ENCODE results near the gene SERGEF.

GRCh38 chr11:17897495-17897894 lies 115.4 kb downstream of the SERGEF start:
- TF ChIP-seq HMGXB4 (CRISPR knock-in tag; IDR thresholded peaks at IDR 0.05; ENCODE audit: borderline replicate concordance) (no peak), POLR2A (IDR thresholded peaks at IDR 0.05; ENCODE audit: low read length) (no peak), JUNB (IDR thresholded peaks at IDR 0.05) (no peak), CHD4 (IDR thresholded peaks at IDR 0.05; ENCODE audit: borderline replicate concordance) (no peak), USF2 (IDR thresholded peaks at IDR 0.05) (no peak), SREBF2 (IDR thresholded peaks at IDR 0.05) (no peak), CTCF (IDR thresholded peaks at IDR 0.05) (no peak), RFX5 (IDR thresholded peaks at IDR 0.05) (no peak), CHD2 (IDR thresholded peaks at IDR 0.05; ENCODE audit: low read length, partially characterized antibody) (no peak)

Data from A549 (cell line).